ENCODE measurements around the gene HAUS3.

DNA sequence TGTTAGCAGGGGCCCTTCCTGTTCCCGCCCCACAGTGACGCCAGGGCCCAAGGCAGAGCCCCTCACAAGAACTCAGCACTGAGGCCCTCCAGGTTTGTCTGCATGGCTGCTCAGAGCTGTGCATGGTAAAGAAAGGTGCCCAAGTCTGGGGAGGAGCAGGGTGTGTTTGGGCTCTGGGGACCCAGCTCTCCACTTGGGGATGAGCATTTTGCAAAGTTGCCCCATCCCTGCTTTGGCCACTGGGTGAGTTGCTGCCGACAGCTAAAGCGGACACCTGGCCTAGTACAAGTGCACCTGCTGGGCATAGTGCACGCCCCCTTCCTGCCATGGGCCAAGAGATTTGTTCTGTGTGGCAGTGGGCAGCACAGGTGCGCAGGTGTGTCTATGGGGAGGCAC, 22.0 kb upstream of the HAUS3 start:
- no peak for TF ChIP-seq REST (IDR thresholded peaks at IDR 0.05; ENCODE audit: insufficient replicate concordance, low read depth)
- TF ChIP-seq, protein P1, sequence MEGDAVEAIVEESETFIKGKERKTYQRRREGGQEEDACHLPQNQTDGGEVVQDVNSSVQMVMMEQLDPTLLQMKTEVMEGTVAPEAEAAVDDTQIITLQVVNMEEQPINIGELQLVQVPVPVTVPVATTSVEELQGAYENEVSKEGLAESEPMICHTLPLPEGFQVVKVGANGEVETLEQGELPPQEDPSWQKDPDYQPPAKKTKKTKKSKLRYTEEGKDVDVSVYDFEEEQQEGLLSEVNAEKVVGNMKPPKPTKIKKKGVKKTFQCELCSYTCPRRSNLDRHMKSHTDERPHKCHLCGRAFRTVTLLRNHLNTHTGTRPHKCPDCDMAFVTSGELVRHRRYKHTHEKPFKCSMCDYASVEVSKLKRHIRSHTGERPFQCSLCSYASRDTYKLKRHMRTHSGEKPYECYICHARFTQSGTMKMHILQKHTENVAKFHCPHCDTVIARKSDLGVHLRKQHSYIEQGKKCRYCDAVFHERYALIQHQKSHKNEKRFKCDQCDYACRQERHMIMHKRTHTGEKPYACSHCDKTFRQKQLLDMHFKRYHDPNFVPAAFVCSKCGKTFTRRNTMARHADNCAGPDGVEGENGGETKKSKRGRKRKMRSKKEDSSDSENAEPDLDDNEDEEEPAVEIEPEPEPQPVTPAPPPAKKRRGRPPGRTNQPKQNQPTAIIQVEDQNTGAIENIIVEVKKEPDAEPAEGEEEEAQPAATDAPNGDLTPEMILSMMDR (IDR thresholded peaks at IDR 0.05; ENCODE audit: insufficient read depth, low read length) = no peak
- no peak for TF ChIP-seq POLR2AphosphoS5 (IDR thresholded peaks at IDR 0.05; ENCODE audit: low read depth)
- TF ChIP-seq GABPA (IDR thresholded peaks at IDR 0.05; ENCODE audit: low read depth) = no peak
- TF ChIP-seq SPI1 (IDR thresholded peaks at IDR 0.05; ENCODE audit: borderline replicate concordance, low read depth) = no peak
